Tibial nerve (tissue), 3 donors: ENCODE results near the gene CENPF.

Experiments used
- CTCF ChIP-seq, 5 experiments: fragments of 200-600 bp in 3 of 5; fragments of 450-650 bp in 2 of 5; sonication (generic) in 3 of 5; IDR thresholded peaks; one replicate each; pipeline ENCODE4 v1.5.1; 2016 to 2019; ENCODE audit warnings: antibody characterized with exemption in 5 of 5, mild to moderate bottlenecking in 3 of 5, moderate library complexity in 2 of 5
- POLR2A ChIP-seq, 2 donors: fragments of 450-650 bp; IDR thresholded peaks; one replicate each; pipeline ENCODE4 v1.6.1; 2017; ENCODE audit warnings: antibody characterized with exemption in 2 of 2, mild to moderate bottlenecking in 2 of 2, moderate library complexity in 2 of 2

- no peak for TF ChIP-seq POLR2A (IDR thresholded peaks at IDR 0.05)
- no peak for TF ChIP-seq CTCF (IDR thresholded peaks at IDR 0.05)
Measured at GRCh38 chr1:214557952-214558735, 44.9 kb upstream of the CENPF start.
